Caco-2 (cell line): ENCODE results near the gene LAMTOR1. TPM values are rescaled to one million over a fixed set of nuclear protein-coding genes. Genes with fewer than 3 reads are reported as not detected.
"Not testable (repeated sequence)": the region's sequence is repeated elsewhere in the genome, so short reads cannot be mapped to it uniquely, and the experiment has no call there.

ENCODE experiments used
- BruUV-seq: library from RNA; stranded (reverse); fragments of 400-500 nt; replicated peaks from 2 replicates; lab custom pipeline; 2021; lab: Mats Ljungman, UMichigan
- CTCF ChIA-PET: fragments of 300-600 bp; sonication (Branson Sonifier 250); formaldehyde crosslinking; loops from one replicate; lab custom pipeline; 2022; ENCODE audit warnings: antibody characterized with exemption; lab: Charles Lee
- POLR2A ChIA-PET: fragments of 300-600 bp; sonication (Branson Sonifier 250); formaldehyde crosslinking; loops from one replicate; lab custom pipeline; 2022; ENCODE audit warnings: antibody characterized with exemption; lab: Charles Lee
- DNase-seq, 2 experiments: peaks; one replicate each; pipeline versions ENCODE4 v3.0.0 to v3.0.0-alpha.2; 2020 to 2022
- H3K27me3 ChIP-seq: replicated peaks from 2 replicates; pipeline ENCODE4 v1.6.0; 2011; ENCODE audit warnings: low read length; ENCODE audit not compliant: control insufficient read depth, insufficient read depth
- H3K36me3 ChIP-seq: 2 replicates; pipeline ENCODE4 v1.5.1; 2011; ENCODE audit warnings: low read length; ENCODE audit not compliant: control insufficient read depth, insufficient read depth
- H3K4me1 ChIP-seq: fragments of 250-450 bp; sonication (Bioruptor Pico); 2 replicates; pipeline ENCODE4 v1.5.1; 2020; ENCODE audit warnings: mild to moderate bottlenecking
- H3K4me3 ChIP-seq: 2 replicates; pipeline ENCODE4 v1.5.1; 2011; ENCODE audit warnings: low read depth, mild to moderate bottlenecking, control low read depth, low read length
- H3K9me3 ChIP-seq: fragments of 250-450 bp; sonication (Bioruptor Pico); 2 replicates; pipeline ENCODE4 v1.5.1; 2020; ENCODE audit warnings: mild to moderate bottlenecking, moderate library complexity
- H3K27ac Mint-ChIP-seq: one replicate; pipeline ENCODE4 v1.8.0; 2022; ENCODE audit warnings: mixed read lengths; ENCODE audit not compliant: unreplicated experiment
- H3K27me3 Mint-ChIP-seq: one replicate; pipeline ENCODE4 v1.8.0; 2022; ENCODE audit warnings: mixed read lengths; ENCODE audit not compliant: insufficient read depth, unreplicated experiment
- H3K36me3 Mint-ChIP-seq: one replicate; pipeline ENCODE4 v1.8.0; 2022; ENCODE audit warnings: mild to moderate bottlenecking, mixed read lengths; ENCODE audit not compliant: insufficient read depth, unreplicated experiment
- H3K4me1 Mint-ChIP-seq: one replicate; pipeline ENCODE4 v1.8.0; 2022; ENCODE audit warnings: low read depth, mixed read lengths; ENCODE audit not compliant: unreplicated experiment
- H3K4me3 Mint-ChIP-seq: one replicate; pipeline ENCODE4 v1.8.0; 2022; ENCODE audit warnings: mild to moderate bottlenecking, moderate library complexity, mixed read lengths; ENCODE audit not compliant: unreplicated experiment
- H3K9me3 Mint-ChIP-seq: one replicate; pipeline ENCODE4 v1.8.0; 2022; ENCODE audit warnings: mixed read lengths; ENCODE audit not compliant: unreplicated experiment
- intact Hi-C: fragments of 100-400 bp; cut with micrococcal nuclease; formaldehyde crosslinking; loops from one replicate; pipeline ENCODE4 v1.10.0; 2022; ENCODE audit not compliant: unreplicated experiment
- total RNA-seq: library from RNA; stranded (reverse); gene quantifications from 2 replicates; pipeline ENCODE4 v1.2.3, GENCODE V29; 2022
- TF ChIP-seq, protein P1 (sequence below), 2 experiments: fragments of 200-600 bp in 1 of 2; IDR thresholded peaks; 1 replicate in 1 of 2; 2 replicates in 1 of 2; pipeline versions ENCODE4 v1.5.1 to v1.8.0; 2011 to 2022; ENCODE audit warnings: antibody characterized with exemption in 1 of 2, control low read depth in 1 of 2, inconsistent platforms in 1 of 2, low read depth in 1 of 2, low read length in 1 of 2, mild to moderate bottlenecking in 1 of 2, moderate library complexity in 1 of 2; ENCODE audit not compliant: insufficient read depth in 1 of 2, severe bottlenecking in 1 of 2, unreplicated experiment in 1 of 2

The LAMTOR1 gene
- total RNA-seq, 1 experiment from 2014 or later, result 170 TPM

DNA sequence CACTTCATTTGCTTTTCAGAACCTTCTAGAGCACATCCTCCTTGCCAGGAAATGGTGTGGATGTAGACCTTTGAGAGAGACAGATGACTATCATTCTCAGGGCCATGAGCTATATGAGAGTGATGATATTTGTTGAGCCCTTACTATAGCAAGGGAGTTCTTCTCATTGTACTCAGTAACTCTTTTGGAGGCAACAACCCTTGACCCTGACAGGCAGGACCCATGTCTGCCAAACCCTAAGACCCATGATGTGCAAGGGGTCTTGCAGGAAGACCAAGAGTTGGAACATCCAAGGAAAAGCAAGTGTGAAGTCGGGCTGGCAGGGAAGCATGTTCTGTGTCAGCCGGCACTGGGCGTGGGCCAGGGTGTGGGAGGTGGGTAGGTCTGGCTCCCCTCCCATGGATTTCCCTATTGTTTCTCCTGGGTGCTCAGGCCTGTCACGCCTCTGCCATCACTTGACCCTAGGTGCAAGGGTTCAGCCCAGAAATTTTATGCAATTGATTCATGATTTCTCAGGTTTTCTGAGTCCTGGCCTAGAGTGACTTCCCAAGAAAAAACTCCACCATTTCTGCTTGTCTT, 33.7 kb upstream of the LAMTOR1 start:
- H3K36me3 Mint-ChIP-seq, result no peaks in the 10 kb centered on the region
- intact Hi-C loops, result no loop called here
- no peaks in the 10 kb centered on the region for H3K36me3 ChIP-seq
- peaks cover 3% of the 10 kb centered on the region; the same call in 1 of the 2 replicates for H3K4me1 ChIP-seq
- no peaks in the 10 kb centered on the region for H3K9me3 ChIP-seq
- no peaks in the 10 kb centered on the region for H3K27me3 ChIP-seq
- POLR2A ChIA-PET, result no interaction called here
- no peak for DNase-seq
- peaks cover 9% of the 10 kb centered on the region for H3K9me3 Mint-ChIP-seq
- TF ChIP-seq, protein P1, sequence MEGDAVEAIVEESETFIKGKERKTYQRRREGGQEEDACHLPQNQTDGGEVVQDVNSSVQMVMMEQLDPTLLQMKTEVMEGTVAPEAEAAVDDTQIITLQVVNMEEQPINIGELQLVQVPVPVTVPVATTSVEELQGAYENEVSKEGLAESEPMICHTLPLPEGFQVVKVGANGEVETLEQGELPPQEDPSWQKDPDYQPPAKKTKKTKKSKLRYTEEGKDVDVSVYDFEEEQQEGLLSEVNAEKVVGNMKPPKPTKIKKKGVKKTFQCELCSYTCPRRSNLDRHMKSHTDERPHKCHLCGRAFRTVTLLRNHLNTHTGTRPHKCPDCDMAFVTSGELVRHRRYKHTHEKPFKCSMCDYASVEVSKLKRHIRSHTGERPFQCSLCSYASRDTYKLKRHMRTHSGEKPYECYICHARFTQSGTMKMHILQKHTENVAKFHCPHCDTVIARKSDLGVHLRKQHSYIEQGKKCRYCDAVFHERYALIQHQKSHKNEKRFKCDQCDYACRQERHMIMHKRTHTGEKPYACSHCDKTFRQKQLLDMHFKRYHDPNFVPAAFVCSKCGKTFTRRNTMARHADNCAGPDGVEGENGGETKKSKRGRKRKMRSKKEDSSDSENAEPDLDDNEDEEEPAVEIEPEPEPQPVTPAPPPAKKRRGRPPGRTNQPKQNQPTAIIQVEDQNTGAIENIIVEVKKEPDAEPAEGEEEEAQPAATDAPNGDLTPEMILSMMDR (IDR thresholded peaks at IDR 0.05; ENCODE audit: insufficient read depth in 1 of 2, low read depth in 1 of 2, low read length in 1 of 2, severe bottlenecking in 1 of 2, unreplicated experiment in 1 of 2), result no peak
- H3K4me3 ChIP-seq, result no peak overlapping the region
- no TSS peak for BruUV-seq
- peaks cover 3% of the 10 kb centered on the region for H3K27me3 Mint-ChIP-seq
- CTCF ChIA-PET, result interaction anchor here (1.6 kb wide), 1 partner anchor 294 kb away, joined by 4 read pairs; no protein-coding TSS in a partner anchor
- no peak overlapping the region for H3K4me3 Mint-ChIP-seq
- peaks cover 9% of the 10 kb centered on the region for H3K4me1 Mint-ChIP-seq
- H3K27ac Mint-ChIP-seq, result no peak overlapping the region

DNA sequence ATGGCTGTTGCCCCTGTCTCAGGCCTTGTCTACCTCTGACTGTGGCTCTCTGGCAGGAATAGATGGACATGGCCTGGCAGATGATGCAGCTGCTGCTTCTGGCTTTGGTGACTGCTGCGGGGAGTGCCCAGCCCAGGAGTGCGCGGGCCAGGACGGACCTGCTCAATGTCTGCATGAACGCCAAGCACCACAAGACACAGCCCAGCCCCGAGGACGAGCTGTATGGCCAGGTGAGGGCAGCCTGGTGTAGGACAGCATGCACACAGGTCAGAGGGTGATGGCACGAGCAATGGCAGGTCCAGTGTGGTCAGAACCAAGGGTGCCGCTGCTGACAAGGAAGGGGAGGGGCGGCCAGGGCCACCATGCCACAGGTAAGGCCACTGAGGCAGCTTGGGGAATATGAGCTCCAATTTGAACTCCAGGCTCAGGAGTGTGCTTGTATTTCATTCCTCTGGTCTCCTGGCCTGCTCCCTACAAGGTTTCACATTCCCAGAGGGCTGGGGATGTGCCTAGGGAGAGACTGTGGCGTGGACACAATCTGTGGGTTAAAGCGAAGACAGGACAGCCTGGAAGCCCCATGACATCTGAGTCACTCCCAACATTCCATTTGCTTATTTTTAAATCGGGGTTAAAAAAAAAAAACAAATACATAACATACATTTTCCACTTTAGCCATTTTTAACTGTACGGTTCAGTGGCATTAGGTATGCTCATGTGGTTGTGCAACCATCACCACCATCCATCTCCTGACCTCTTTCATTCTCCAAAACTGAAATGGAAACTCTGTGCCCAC, 33.0 kb upstream of the LAMTOR1 start:
- Histone ChIP-seq H3K27me3 (no peaks in the 10 kb centered on the region), H3K4me3 (no peak overlapping the region), H3K36me3 (no peaks in the 10 kb centered on the region), H3K9me3 (no peaks in the 10 kb centered on the region), H3K4me1 (peaks cover 3% of the 10 kb centered on the region; the same call in 1 of the 2 replicates)
- Mint-ChIP-seq H3K27ac (no peak overlapping the region), H3K9me3 (peaks cover 9% of the 10 kb centered on the region), H3K36me3 (no peaks in the 10 kb centered on the region), H3K4me1 (peaks cover 5% of the 10 kb centered on the region), H3K27me3 (peaks cover 3% of the 10 kb centered on the region), H3K4me3 (no peak overlapping the region)
- no TSS peak for BruUV-seq
- no peak for DNase-seq
- CTCF ChIA-PET, result interaction anchor here (1.4 to 1.6 kb wide), 2 partner anchors 46 to 295 kb away, joined by 4 read pairs; no protein-coding TSS in a partner anchor
- TF ChIP-seq, protein P1 (IDR thresholded peaks at IDR 0.05; ENCODE audit: insufficient read depth in 1 of 2, low read depth in 1 of 2, low read length in 1 of 2, severe bottlenecking in 1 of 2, unreplicated experiment in 1 of 2), result no peak
- POLR2A ChIA-PET, result no interaction called here
- intact Hi-C loops, result no loop called here

DNA sequence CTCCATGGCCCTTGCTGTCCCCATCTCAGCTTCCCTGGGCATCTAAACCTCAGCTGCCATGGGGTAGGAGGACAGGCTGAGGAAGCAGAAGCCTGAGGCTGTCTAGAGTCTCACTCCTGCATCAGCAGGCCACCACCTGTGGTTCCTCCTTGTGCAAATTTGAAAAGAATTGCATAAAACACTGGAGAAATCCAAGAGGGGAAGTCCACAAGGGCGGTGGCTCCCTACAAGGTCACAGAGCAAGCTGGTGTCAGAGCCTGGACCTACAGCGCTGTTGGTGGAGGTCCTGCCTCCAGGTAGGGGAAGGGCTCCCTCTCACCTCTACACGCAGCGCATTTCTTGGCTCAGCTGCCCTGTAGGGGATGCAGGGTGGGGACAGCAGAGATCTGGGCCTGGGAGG, 32.4 kb upstream of the LAMTOR1 start, which contains the start of gene FOLR3:
TSS of gene FOLR3 (plus strand) at position 253 of the 400 bp plus-strand sequence. CDS start 228 bp downstream, outside the sequence.
- H3K4me1 Mint-ChIP-seq, H3K9me3 ChIP-seq, H3K36me3 ChIP-seq, BruUV-seq, H3K9me3 Mint-ChIP-seq, H3K4me3 ChIP-seq, H3K27me3 ChIP-seq, POLR2A ChIA-PET, intact Hi-C loops, H3K36me3 Mint-ChIP-seq, H3K4me1 ChIP-seq, H3K4me3 Mint-ChIP-seq, H3K27ac Mint-ChIP-seq, DNase-seq, H3K27me3 Mint-ChIP-seq: not testable (repeated sequence)
- CTCF ChIA-PET, result interaction anchor here (1.4 to 1.6 kb wide), 2 partner anchors 47 to 296 kb away, joined by 4 read pairs; no protein-coding TSS in a partner anchor
